ENCODE data around the gene MAD1L1. TPM values are rescaled to one million over a fixed set of nuclear protein-coding genes. Genes with fewer than 3 reads are reported as not detected.

The MAD1L1 gene
- total RNA-seq, 1 experiment from 2014 or later, result 43.8 TPM

DNA sequence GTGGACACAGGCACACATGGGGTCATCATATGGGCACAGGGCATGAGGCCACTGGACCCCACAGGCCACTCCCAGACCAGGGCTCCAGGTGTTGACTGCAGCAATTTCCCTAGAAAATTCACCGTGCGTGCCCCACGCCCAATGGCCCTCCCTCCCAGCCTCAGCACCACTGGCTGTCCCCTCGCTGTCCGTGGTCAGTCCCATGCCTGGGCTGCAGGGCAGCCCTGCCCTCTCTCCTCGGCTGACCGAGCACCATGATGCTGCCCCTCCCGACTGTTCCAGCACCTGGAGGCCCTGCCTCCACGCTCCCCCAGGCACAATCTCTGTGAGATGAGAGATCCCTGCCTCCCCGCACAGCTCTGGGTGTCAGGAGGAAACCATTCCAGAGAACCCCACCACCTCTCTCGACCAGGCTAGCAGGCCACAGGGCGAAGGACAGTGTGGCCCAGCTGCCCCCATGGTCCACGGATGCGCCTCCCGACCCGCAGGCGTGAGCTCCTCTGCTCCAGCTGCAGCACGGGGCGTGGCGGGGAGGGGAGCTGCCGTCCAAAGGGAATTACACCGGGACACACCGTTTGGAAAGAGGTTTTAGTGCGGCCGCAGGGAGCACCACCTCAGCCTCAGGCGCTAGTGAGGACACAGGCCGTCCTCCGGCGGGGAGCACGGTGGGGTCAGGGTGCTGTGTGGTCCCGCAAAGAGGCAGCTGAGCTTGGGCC lies 21.8 kb upstream of the MAD1L1 start:
- H3K27ac Mint-ChIP-seq, result peak overlapping the region; percentile 24; the same call in 1 of the 2 replicates
- POLR2A ChIA-PET, result no interaction called here
- ATAC-seq, result no peak

More for the DNA sequence above, 21.8 kb upstream of the MAD1L1 start:
- Mint-ChIP-seq H3K4me3 (no peak overlapping the region), H3K27me3 (ENCODE audit: low read depth) (no peaks in the 10 kb centered on the region), H3K36me3 (peaks cover 17% of the 10 kb centered on the region), H3K9me3 (no peaks in the 10 kb centered on the region), H3K4me1 (no peaks in the 10 kb centered on the region)
- CTCF ChIA-PET, result interaction anchor here (1.3 to 1.4 kb wide), 2 partner anchors 94 to 214 kb away, joined by 3 to 4 read pairs; no protein-coding TSS in a partner anchor
- TF ChIP-seq, protein P1, sequence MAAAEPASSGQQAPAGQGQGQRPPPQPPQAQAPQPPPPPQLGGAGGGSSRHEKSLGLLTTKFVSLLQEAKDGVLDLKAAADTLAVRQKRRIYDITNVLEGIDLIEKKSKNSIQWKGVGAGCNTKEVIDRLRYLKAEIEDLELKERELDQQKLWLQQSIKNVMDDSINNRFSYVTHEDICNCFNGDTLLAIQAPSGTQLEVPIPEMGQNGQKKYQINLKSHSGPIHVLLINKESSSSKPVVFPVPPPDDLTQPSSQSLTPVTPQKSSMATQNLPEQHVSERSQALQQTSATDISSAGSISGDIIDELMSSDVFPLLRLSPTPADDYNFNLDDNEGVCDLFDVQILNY (CRISPR knock-in tag; IDR thresholded peaks at IDR 0.05), result no peak
- TF ChIP-seq, protein P2, sequence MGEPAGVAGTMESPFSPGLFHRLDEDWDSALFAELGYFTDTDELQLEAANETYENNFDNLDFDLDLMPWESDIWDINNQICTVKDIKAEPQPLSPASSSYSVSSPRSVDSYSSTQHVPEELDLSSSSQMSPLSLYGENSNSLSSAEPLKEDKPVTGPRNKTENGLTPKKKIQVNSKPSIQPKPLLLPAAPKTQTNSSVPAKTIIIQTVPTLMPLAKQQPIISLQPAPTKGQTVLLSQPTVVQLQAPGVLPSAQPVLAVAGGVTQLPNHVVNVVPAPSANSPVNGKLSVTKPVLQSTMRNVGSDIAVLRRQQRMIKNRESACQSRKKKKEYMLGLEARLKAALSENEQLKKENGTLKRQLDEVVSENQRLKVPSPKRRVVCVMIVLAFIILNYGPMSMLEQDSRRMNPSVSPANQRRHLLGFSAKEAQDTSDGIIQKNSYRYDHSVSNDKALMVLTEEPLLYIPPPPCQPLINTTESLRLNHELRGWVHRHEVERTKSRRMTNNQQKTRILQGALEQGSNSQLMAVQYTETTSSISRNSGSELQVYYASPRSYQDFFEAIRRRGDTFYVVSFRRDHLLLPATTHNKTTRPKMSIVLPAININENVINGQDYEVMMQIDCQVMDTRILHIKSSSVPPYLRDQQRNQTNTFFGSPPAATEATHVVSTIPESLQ (CRISPR knock-in tag; IDR thresholded peaks at IDR 0.05), result no peak
- TF ChIP-seq TCF7 (CRISPR knock-in tag; IDR thresholded peaks at IDR 0.05; ENCODE audit: low read depth) (no peak), FOXK1 (CRISPR knock-in tag; IDR thresholded peaks at IDR 0.05) (no peak), SMAD3 (CRISPR knock-in tag; IDR thresholded peaks at IDR 0.05; ENCODE audit: borderline replicate concordance) (no peak), SP1 (CRISPR knock-in tag; conservative IDR thresholded peaks at IDR 0.05) (no peak), ZNF219 (CRISPR knock-in tag; IDR thresholded peaks at IDR 0.05; ENCODE audit: borderline replicate concordance) (no peak), FOXJ3 (CRISPR knock-in tag; IDR thresholded peaks at IDR 0.05; ENCODE audit: borderline replicate concordance) (no peak), ZNF232 (CRISPR knock-in tag; IDR thresholded peaks at IDR 0.05) (no peak), NFATC4 (CRISPR knock-in tag; IDR thresholded peaks at IDR 0.05) (no peak), HMGA2 (CRISPR knock-in tag; IDR thresholded peaks at IDR 0.05) (no peak)
- TF ChIP-seq, protein P3, sequence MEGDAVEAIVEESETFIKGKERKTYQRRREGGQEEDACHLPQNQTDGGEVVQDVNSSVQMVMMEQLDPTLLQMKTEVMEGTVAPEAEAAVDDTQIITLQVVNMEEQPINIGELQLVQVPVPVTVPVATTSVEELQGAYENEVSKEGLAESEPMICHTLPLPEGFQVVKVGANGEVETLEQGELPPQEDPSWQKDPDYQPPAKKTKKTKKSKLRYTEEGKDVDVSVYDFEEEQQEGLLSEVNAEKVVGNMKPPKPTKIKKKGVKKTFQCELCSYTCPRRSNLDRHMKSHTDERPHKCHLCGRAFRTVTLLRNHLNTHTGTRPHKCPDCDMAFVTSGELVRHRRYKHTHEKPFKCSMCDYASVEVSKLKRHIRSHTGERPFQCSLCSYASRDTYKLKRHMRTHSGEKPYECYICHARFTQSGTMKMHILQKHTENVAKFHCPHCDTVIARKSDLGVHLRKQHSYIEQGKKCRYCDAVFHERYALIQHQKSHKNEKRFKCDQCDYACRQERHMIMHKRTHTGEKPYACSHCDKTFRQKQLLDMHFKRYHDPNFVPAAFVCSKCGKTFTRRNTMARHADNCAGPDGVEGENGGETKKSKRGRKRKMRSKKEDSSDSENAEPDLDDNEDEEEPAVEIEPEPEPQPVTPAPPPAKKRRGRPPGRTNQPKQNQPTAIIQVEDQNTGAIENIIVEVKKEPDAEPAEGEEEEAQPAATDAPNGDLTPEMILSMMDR (IDR thresholded peaks at IDR 0.05), result no peak
- TF ChIP-seq, protein P4, sequence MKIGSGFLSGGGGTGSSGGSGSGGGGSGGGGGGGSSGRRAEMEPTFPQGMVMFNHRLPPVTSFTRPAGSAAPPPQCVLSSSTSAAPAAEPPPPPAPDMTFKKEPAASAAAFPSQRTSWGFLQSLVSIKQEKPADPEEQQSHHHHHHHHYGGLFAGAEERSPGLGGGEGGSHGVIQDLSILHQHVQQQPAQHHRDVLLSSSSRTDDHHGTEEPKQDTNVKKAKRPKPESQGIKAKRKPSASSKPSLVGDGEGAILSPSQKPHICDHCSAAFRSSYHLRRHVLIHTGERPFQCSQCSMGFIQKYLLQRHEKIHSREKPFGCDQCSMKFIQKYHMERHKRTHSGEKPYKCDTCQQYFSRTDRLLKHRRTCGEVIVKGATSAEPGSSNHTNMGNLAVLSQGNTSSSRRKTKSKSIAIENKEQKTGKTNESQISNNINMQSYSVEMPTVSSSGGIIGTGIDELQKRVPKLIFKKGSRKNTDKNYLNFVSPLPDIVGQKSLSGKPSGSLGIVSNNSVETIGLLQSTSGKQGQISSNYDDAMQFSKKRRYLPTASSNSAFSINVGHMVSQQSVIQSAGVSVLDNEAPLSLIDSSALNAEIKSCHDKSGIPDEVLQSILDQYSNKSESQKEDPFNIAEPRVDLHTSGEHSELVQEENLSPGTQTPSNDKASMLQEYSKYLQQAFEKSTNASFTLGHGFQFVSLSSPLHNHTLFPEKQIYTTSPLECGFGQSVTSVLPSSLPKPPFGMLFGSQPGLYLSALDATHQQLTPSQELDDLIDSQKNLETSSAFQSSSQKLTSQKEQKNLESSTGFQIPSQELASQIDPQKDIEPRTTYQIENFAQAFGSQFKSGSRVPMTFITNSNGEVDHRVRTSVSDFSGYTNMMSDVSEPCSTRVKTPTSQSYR (CRISPR knock-in tag; IDR thresholded peaks at IDR 0.05), result no peak
- TF ChIP-seq, protein P5, sequence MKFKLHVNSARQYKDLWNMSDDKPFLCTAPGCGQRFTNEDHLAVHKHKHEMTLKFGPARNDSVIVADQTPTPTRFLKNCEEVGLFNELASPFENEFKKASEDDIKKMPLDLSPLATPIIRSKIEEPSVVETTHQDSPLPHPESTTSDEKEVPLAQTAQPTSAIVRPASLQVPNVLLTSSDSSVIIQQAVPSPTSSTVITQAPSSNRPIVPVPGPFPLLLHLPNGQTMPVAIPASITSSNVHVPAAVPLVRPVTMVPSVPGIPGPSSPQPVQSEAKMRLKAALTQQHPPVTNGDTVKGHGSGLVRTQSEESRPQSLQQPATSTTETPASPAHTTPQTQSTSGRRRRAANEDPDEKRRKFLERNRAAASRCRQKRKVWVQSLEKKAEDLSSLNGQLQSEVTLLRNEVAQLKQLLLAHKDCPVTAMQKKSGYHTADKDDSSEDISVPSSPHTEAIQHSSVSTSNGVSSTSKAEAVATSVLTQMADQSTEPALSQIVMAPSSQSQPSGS (CRISPR knock-in tag; IDR thresholded peaks at IDR 0.05; ENCODE audit: borderline replicate concordance, low read depth), result no peak
- TF ChIP-seq, protein P6, sequence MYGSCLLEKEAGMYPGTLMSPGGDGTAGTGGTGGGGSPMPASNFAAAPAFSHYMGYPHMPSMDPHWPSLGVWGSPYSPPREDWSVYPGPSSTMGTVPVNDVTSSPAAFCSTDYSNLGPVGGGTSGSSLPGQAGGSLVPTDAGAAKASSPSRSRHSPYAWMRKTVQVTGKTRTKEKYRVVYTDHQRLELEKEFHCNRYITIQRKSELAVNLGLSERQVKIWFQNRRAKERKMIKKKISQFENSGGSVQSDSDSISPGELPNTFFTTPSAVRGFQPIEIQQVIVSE (CRISPR knock-in tag; IDR thresholded peaks at IDR 0.05; ENCODE audit: borderline replicate concordance), result no peak
- TF ChIP-seq, protein P7, sequence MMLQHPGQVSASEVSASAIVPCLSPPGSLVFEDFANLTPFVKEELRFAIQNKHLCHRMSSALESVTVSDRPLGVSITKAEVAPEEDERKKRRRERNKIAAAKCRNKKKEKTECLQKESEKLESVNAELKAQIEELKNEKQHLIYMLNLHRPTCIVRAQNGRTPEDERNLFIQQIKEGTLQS (CRISPR knock-in tag; conservative IDR thresholded peaks at IDR 0.05), result no peak
- TF ChIP-seq, protein P8, sequence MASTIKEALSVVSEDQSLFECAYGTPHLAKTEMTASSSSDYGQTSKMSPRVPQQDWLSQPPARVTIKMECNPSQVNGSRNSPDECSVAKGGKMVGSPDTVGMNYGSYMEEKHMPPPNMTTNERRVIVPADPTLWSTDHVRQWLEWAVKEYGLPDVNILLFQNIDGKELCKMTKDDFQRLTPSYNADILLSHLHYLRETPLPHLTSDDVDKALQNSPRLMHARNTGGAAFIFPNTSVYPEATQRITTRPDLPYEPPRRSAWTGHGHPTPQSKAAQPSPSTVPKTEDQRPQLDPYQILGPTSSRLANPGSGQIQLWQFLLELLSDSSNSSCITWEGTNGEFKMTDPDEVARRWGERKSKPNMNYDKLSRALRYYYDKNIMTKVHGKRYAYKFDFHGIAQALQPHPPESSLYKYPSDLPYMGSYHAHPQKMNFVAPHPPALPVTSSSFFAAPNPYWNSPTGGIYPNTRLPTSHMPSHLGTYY (CRISPR knock-in tag; IDR thresholded peaks at IDR 0.05), result no peak
- DNase-seq (ENCODE audit: low spot score), result no peak
